K562 (cell line): Measurements from ENCODE around the gene DPCD. TPM values are rescaled to one million over a fixed set of nuclear protein-coding genes. Genes with fewer than 3 reads are reported as not detected.

Source experiments
- ATAC-seq: fragments of 200-7000 bp; cut with Tn5 transposase; 3 replicates; pipeline ENCODE4 v1.9.1; 2020; ENCODE audit warnings: moderate library complexity
- BruUV-seq: library from RNA; stranded (reverse); fragments of 400-500 nt; replicated peaks from 2 replicates; lab custom pipeline; 2021; lab: Mats Ljungman, UMichigan
- CTCF ChIA-PET: fragments of 300-600 bp; formaldehyde crosslinking; extraction: SDS; loops from one replicate; lab custom pipeline; 2021; ENCODE audit warnings: low intra/inter-chr PET ratio; lab: Yijun Ruan, JAX
- POLR2A ChIA-PET: fragments of 300-600, 350-650 bp; sonication (Branson Sonifier 250); formaldehyde crosslinking; extraction: SDS; loops from one replicate; lab custom pipeline; 2021; ENCODE audit warnings: antibody characterized with exemption, inconsistent platforms; lab: Yijun Ruan, JAX
- DNase-seq, 4 experiments: peaks; one replicate each; pipeline versions ENCODE4 v3.0.0 to v3.0.0-alpha.2; 2011 to 2018; ENCODE audit warnings: low spot score in 3 of 4, mixed read lengths in 3 of 4; ENCODE audit errors: extremely low read depth in 1 of 4
- FAIRE-seq: peaks from 2 replicates; lab custom pipeline; 2011; peaks lifted over from hg19 to GRCh38; lab: Jason Lieb, UNC
- H2AFZ ChIP-seq: 2 replicates; pipeline ENCODE4 v1.6.0; 2011; ENCODE audit warnings: low read depth, low read length, control low read depth, inconsistent platforms
- H3K27ac ChIP-seq: fragments of 200-600 bp; 3 replicates; pipeline ENCODE4 v1.8.0; 2011; ENCODE audit warnings: low read depth, mild to moderate bottlenecking, control low read depth, inconsistent platforms, low read length, moderate library complexity, mixed read lengths; ENCODE audit errors: extremely low read depth
- H3K27me3 ChIP-seq, 2 experiments: fragments of 300-600 bp in 1 of 2; 2 replicates in 1 of 2; 3 replicates in 1 of 2; pipeline versions ENCODE4 v1.6.0 to v1.8.0; 2011; ENCODE audit warnings: inconsistent platforms in 2 of 2, low read length in 2 of 2, mild to moderate bottlenecking in 1 of 2, mixed read lengths in 1 of 2, moderate library complexity in 1 of 2; ENCODE audit not compliant: control insufficient read depth in 2 of 2, insufficient read depth in 2 of 2
- H3K36me3 ChIP-seq: fragments of 300-600 bp; 3 replicates; pipeline ENCODE4 v1.8.0; 2011; ENCODE audit warnings: mild to moderate bottlenecking, low read length, inconsistent platforms; ENCODE audit not compliant: control insufficient read depth, insufficient read depth
- H3K4me1 ChIP-seq, 2 experiments: fragments of 200-600 bp in 1 of 2; replicated peaks in 1 of 2; 2 replicates in 1 of 2; 3 replicates in 1 of 2; pipeline versions ENCODE4 v1.5.1 to v1.8.0; 2011; ENCODE audit warnings: inconsistent platforms in 2 of 2, low read length in 2 of 2, mild to moderate bottlenecking in 1 of 2, mixed read lengths in 1 of 2, moderate library complexity in 1 of 2; ENCODE audit not compliant: control insufficient read depth in 2 of 2, insufficient read depth in 2 of 2
- H3K4me2 ChIP-seq: 2 replicates; pipeline ENCODE4 v1.6.1; 2011; ENCODE audit warnings: low read length, control low read depth, inconsistent platforms, mixed read lengths; ENCODE audit not compliant: insufficient read depth
- H3K4me3 ChIP-seq: fragments of 200-600 bp; sonication (generic), shearing (Covaris generic); 2 replicates; pipeline ENCODE4 v1.5.1; 2016; ENCODE audit warnings: control low read depth, inconsistent platforms
- H3K79me2 ChIP-seq: fragments of 200-600 bp; 3 replicates; pipeline ENCODE4 v1.8.0; 2011; ENCODE audit warnings: low read length, inconsistent platforms; ENCODE audit not compliant: control insufficient read depth, insufficient read depth
- H3K9ac ChIP-seq, 2 experiments: 2 replicates each; pipeline versions ENCODE4 v1.6.0 to v1.6.1; 2011; ENCODE audit warnings: low read depth in 2 of 2, low read length in 2 of 2, control low read depth in 1 of 2, inconsistent platforms in 1 of 2, mild to moderate bottlenecking in 1 of 2, mixed read lengths in 1 of 2; ENCODE audit not compliant: insufficient read depth in 1 of 2
- H3K9me1 ChIP-seq: one replicate; pipeline ENCODE4 v1.6.0; 2011; ENCODE audit warnings: inconsistent platforms, mild to moderate bottlenecking, low read length, moderate library complexity; ENCODE audit not compliant: control insufficient read depth, insufficient read depth
- H3K9me3 ChIP-seq: replicated peaks from 2 replicates; pipeline ENCODE4 v1.5.1; 2011; ENCODE audit warnings: low read depth, low read length, inconsistent platforms; ENCODE audit not compliant: control insufficient read depth, insufficient read depth
- H4K20me1 ChIP-seq: replicated peaks from 2 replicates; pipeline ENCODE4 v1.6.1; 2011; ENCODE audit warnings: low read length, inconsistent platforms, mixed read lengths; ENCODE audit not compliant: control insufficient read depth, insufficient read depth
- CAMTA2 ChIP-seq: fragments of 250-450 bp; sonication (Bioruptor Pico); conservative IDR thresholded peaks from 2 replicates; pipeline ENCODE4 v1.5.1; 2022
- CBX3 ChIP-seq, 2 experiments: IDR thresholded peaks; 1 replicate in 1 of 2; 2 replicates in 1 of 2; pipeline ENCODE4 v1.6.1; 2012; ENCODE audit warnings: inconsistent platforms in 2 of 2, low read length in 2 of 2, borderline replicate concordance in 1 of 2, control low read depth in 1 of 2
- CHD4 ChIP-seq: fragments of 200-600 bp; sonication (generic); IDR thresholded peaks from 3 replicates; pipeline ENCODE4 v1.6.1; 2012; ENCODE audit warnings: low read depth, mild to moderate bottlenecking, mixed read lengths, low read length, inconsistent platforms; ENCODE audit not compliant: insufficient read depth, insufficient replicate concordance, poor library complexity, severe bottlenecking
- DDX20 ChIP-seq: fragments of 450-650 bp; IDR thresholded peaks from 2 replicates; pipeline ENCODE4 v1.6.1; 2016; ENCODE audit warnings: missing genetic modification characterization, low read depth, mild to moderate bottlenecking, missing compliant biosample characterization, moderate library complexity
- EGR1 ChIP-seq: fragments of 450-650 bp; conservative IDR thresholded peaks from 2 replicates; pipeline ENCODE4 v1.6.1; 2017; ENCODE audit warnings: mild to moderate bottlenecking
- FOXA3 ChIP-seq, 2 experiments: fragments of 450-650 bp in 1 of 2; sonication (generic) in 1 of 2; formaldehyde crosslinking; IDR thresholded peaks in 1 of 2; conservative IDR thresholded peaks in 1 of 2; 2 replicates each; pipeline versions ENCODE4 v1.4.0 to v1.8.0; 2020 to 2022; ENCODE audit warnings: mild to moderate bottlenecking in 2 of 2, missing genetic modification reagents in 1 of 2
- HSF4 ChIP-seq: fragments of 250-450 bp; sonication (Bioruptor Pico); IDR thresholded peaks from 2 replicates; pipeline ENCODE4 v2.1.2; 2022; ENCODE audit warnings: mild to moderate bottlenecking, moderate library complexity, borderline replicate concordance
- MAFG ChIP-seq: fragments of 450-650 bp; conservative IDR thresholded peaks from 2 replicates; pipeline ENCODE4 v1.6.1; 2016; ENCODE audit warnings: missing genetic modification characterization, missing compliant biosample characterization
- NEUROD1 ChIP-seq: fragments of 150-350 bp; IDR thresholded peaks from 2 replicates; pipeline ENCODE4 v1.6.1; 2014; ENCODE audit warnings: borderline replicate concordance, low read length, low read depth; ENCODE audit not compliant: partially characterized antibody
- RBBP5 ChIP-seq: fragments of 200-600 bp; sonication (generic); IDR thresholded peaks from 2 replicates; pipeline ENCODE4 v1.6.1; 2012; ENCODE audit warnings: borderline replicate concordance, mild to moderate bottlenecking, low read length, control low read depth, inconsistent platforms; ENCODE audit not compliant: insufficient read depth, poor library complexity, severe bottlenecking
- RUNX1 ChIP-seq: sonication (generic); IDR thresholded peaks from 2 replicates; pipeline ENCODE4 v1.6.1; 2016; ENCODE audit warnings: antibody characterized with exemption, low read depth
- ZNF224 ChIP-seq: sonication (generic); formaldehyde crosslinking; IDR thresholded peaks from 2 replicates; pipeline ENCODE4 v1.8.0; 2022; ENCODE audit warnings: mild to moderate bottlenecking, missing genetic modification reagents
- ZNF232 ChIP-seq: sonication (generic); formaldehyde crosslinking; IDR thresholded peaks from 2 replicates; pipeline ENCODE4 v1.8.0; 2022; ENCODE audit warnings: mild to moderate bottlenecking, missing genetic modification reagents
- ZNF407 ChIP-seq: fragments of 450-650 bp; IDR thresholded peaks from 2 replicates; pipeline ENCODE4 v1.6.1; 2016; ENCODE audit warnings: low read depth
- ZNF444 ChIP-seq: fragments of 250-450 bp; sonication (Bioruptor Pico); IDR thresholded peaks from 2 replicates; pipeline ENCODE4 v1.4.0; 2020; ENCODE audit warnings: mild to moderate bottlenecking, moderate library complexity
- WGBS: fragments of 100-300 bp; shearing (Covaris generic); methylation state at CpG from one replicate; pipeline ENCODE4 v1.1.6; 2016; ENCODE audit warnings: low coverage, mixed read lengths; ENCODE audit not compliant: insufficient coverage; ENCODE audit errors: missing lambda C conversion rate; 5-methylcytosine and 5-hydroxymethylcytosine counted together
- in situ Hi-C: fragments of 300-500 bp; cut with MboI; formaldehyde crosslinking; loops from 4 replicates; pipeline ENCODE4 v1.15.0; 2018; ENCODE audit warnings: inconsistent platforms, mixed read lengths
- intact Hi-C: fragments of 100-400 bp; cut with micrococcal nuclease; formaldehyde crosslinking; loops from 2 replicates; pipeline ENCODE4 v1.14.2; 2022
- polyA plus RNA-seq, 8 experiments: library from polyadenylated mRNA; depleted of rRNA in 4 of 8; stranded (reverse) in 5 of 8; unstranded in 3 of 8; fragments of >200 nt; fragmentation: Nextera tagmentation in 2 of 8; fragmentation: Illumina TruSeq in 1 of 8; extraction: Ambion mirVana in 2 of 8; extraction: Trizol in 1 of 8; gene quantifications; 2 replicates each; pipeline versions ENCODE4 v1.2.1 to v1.2.3, GENCODE V29; 2011 to 2014; ENCODE audit warnings: inconsistent platforms in 1 of 8, missing spikeins in 1 of 8
- total RNA-seq, 7 experiments: library from RNA; depleted of rRNA in 6 of 7; stranded (reverse); fragments of >200 nt in 6 of 7; fragmentation: Illumina TruSeq in 2 of 7; extraction: Trizol in 2 of 7; gene quantifications; 2 replicates each; pipeline versions ENCODE4 v1.2.1 to v1.2.3, GENCODE V29; 2011 to 2021; ENCODE audit warnings: low replicate concordance in 1 of 7

The DPCD gene
- total and polyA plus RNA-seq, 9 of the 15 experiments (the other 6 are each of a cell fraction or from before 2014, with no cell fraction given) = 12.1 to 45.2 (median 20.0) TPM

- ATAC-seq (no peak), DNase-seq (no peak), FAIRE-seq (no peak)
- no peaks in the 10 kb centered on the region for H3K9me3 ChIP-seq
- intact Hi-C loops (no loop called here), in situ Hi-C loops (no loop called here)
- H4K20me1 ChIP-seq = no peaks in the 10 kb centered on the region
- POLR2A ChIA-PET = no interaction called here
- no peaks in the 10 kb centered on the region for H3K36me3 ChIP-seq
- BruUV-seq = no TSS peak
- no peaks in the 10 kb centered on the region for H3K79me2 ChIP-seq
- H3K27ac ChIP-seq = no peak overlapping the region
- H3K9ac ChIP-seq = no peak overlapping the region
- H3K4me1 ChIP-seq = no peaks in the 10 kb centered on the region; a peak in 1 of 5 replicates
- CTCF ChIA-PET = no interaction called here
- no peaks in the 10 kb centered on the region for H3K9me1 ChIP-seq
- no peaks in the 10 kb centered on the region for H3K27me3 ChIP-seq
- no peak overlapping the region for H3K4me3 ChIP-seq
- H3K4me2 ChIP-seq = no peak overlapping the region
- no peak overlapping the region for H2AFZ ChIP-seq
- 63% methylated on average over 1 of the region's 1 CpG for WGBS
- TF ChIP-seq CHD4 (no peak), EGR1 (no peak), RUNX1 (no peak), FOXA3 (CRISPR knock-in tag; conservative IDR thresholded peaks at IDR 0.05 in 1 of 2, IDR thresholded peaks at IDR 0.05 in 1 of 2) (no peak), DDX20 (tag) (no peak), ZNF444 (no peak), CBX3 (IDR thresholded peaks at IDR 0.05; ENCODE audit: borderline replicate concordance in 1 of 2, low read length in 2 of 2) (no peak), MAFG (no peak), ZNF224 (CRISPR knock-in tag) (no peak), HSF4 (no peak), NEUROD1 (no peak), ZNF407 (no peak), CAMTA2 (CRISPR knock-in tag) (no peak), RBBP5 (no peak), ZNF232 (CRISPR knock-in tag) (no peak)
Measured at GRCh38 chr10:101645659-101646058, 57.5 kb downstream of the DPCD start.
